ENCODE results near the gene CDH19. TPM values are rescaled to one million over a fixed set of nuclear protein-coding genes. Genes with fewer than 3 reads are reported as not detected.

CDH19 gene
- total RNA-seq, 1 experiment from 2014 or later, result not detected

DNA sequence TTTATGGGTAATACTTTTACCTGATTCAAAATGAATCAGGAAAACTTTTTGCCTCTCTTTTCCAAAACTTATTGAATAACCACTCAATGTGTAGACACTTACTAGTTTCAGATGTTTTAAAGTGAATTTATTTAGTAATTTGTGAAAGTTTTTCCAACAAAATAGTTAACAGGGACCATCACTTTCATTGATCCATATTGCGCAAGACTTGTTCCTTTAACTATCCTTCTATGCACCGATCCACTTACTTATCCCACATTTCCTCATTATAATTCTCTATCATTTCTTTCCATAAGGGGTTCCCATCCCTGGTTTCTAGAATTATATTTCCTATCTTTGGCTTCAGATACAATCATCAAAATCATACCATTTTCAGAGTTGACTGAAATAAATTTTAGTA is 48.3 kb downstream of the CDH19 start:
- H3K4me2 ChIP-seq (ENCODE audit: low read length), result no peak overlapping the region
- CTCF ChIA-PET, result no interaction called here
- no peak for DNase-seq (ENCODE audit: low read depth, low spot score)
- H2AFZ ChIP-seq (ENCODE audit: low read depth, low read length, poor library complexity, severe bottlenecking), result no peak overlapping the region
- intact Hi-C loops (cut with micrococcal nuclease), result no loop called here
- ATAC-seq, result no peak
- peaks cover 6 to 16% of the 10 kb centered on the region in 2 experiments for H3K9me3 ChIP-seq (ENCODE audit: control insufficient read depth in 1 of 2, insufficient read depth in 1 of 2, low read depth in 1 of 2, low read length in 2 of 2)
- no peaks in the 10 kb centered on the region for H4K20me1 ChIP-seq (ENCODE audit: insufficient read depth)
- no peaks in the 10 kb centered on the region for H3K27me3 ChIP-seq (ENCODE audit: insufficient read depth, low read length)
- BruUV-seq (replicated peaks), result no TSS peak
- no peaks in the 10 kb centered on the region for H3K36me3 ChIP-seq (ENCODE audit: control insufficient read depth in 1 of 2, insufficient read depth in 2 of 2, low read length in 2 of 2)
- H3K9me2 ChIP-seq (ENCODE audit: insufficient read depth), result no peaks in the 10 kb centered on the region
- no peak overlapping the region for H3K9ac ChIP-seq (ENCODE audit: low read length)
- H3K27ac ChIP-seq (ENCODE audit: low read depth, low read length), result no peak overlapping the region
- TF ChIP-seq ZNF274 (IDR thresholded peaks at IDR 0.05; ENCODE audit: low read depth, low read length) (no peak), EZH2 (IDR thresholded peaks at IDR 0.05) (no peak), FOSL1 (IDR thresholded peaks at IDR 0.05; ENCODE audit: low read depth) (no peak), SRF (IDR thresholded peaks at IDR 0.05; ENCODE audit: low read depth) (no peak), POLR2A (IDR thresholded peaks at IDR 0.05; ENCODE audit: borderline replicate concordance, extremely low read depth, insufficient read depth, insufficient read length) (no peak), ZFX (IDR thresholded peaks at IDR 0.05) (no peak), ELF1 (IDR thresholded peaks at IDR 0.05; ENCODE audit: borderline replicate concordance, low read depth) (no peak), RAD21 (IDR thresholded peaks at IDR 0.05; ENCODE audit: low read depth) (no peak), POLR2AphosphoS5 (IDR thresholded peaks at IDR 0.05; ENCODE audit: low read depth, low read length) (no peak)
- TF ChIP-seq, protein P1, sequence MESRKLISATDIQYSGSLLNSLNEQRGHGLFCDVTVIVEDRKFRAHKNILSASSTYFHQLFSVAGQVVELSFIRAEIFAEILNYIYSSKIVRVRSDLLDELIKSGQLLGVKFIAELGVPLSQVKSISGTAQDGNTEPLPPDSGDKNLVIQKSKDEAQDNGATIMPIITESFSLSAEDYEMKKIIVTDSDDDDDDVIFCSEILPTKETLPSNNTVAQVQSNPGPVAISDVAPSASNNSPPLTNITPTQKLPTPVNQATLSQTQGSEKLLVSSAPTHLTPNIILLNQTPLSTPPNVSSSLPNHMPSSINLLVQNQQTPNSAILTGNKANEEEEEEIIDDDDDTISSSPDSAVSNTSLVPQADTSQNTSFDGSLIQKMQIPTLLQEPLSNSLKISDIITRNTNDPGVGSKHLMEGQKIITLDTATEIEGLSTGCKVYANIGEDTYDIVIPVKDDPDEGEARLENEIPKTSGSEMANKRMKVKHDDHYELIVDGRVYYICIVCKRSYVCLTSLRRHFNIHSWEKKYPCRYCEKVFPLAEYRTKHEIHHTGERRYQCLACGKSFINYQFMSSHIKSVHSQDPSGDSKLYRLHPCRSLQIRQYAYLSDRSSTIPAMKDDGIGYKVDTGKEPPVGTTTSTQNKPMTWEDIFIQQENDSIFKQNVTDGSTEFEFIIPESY (IDR thresholded peaks at IDR 0.05; ENCODE audit: extremely low read depth, insufficient replicate concordance, low read length), result no peak
- TF ChIP-seq, protein P2, sequence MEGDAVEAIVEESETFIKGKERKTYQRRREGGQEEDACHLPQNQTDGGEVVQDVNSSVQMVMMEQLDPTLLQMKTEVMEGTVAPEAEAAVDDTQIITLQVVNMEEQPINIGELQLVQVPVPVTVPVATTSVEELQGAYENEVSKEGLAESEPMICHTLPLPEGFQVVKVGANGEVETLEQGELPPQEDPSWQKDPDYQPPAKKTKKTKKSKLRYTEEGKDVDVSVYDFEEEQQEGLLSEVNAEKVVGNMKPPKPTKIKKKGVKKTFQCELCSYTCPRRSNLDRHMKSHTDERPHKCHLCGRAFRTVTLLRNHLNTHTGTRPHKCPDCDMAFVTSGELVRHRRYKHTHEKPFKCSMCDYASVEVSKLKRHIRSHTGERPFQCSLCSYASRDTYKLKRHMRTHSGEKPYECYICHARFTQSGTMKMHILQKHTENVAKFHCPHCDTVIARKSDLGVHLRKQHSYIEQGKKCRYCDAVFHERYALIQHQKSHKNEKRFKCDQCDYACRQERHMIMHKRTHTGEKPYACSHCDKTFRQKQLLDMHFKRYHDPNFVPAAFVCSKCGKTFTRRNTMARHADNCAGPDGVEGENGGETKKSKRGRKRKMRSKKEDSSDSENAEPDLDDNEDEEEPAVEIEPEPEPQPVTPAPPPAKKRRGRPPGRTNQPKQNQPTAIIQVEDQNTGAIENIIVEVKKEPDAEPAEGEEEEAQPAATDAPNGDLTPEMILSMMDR (IDR thresholded peaks at IDR 0.05 in 2 of 3, conservative IDR thresholded peaks at IDR 0.05 in 1 of 3; ENCODE audit: borderline replicate concordance in 1 of 3, insufficient read depth in 1 of 3, low read depth in 2 of 3, low read length in 2 of 3), result no peak
- TF ChIP-seq, protein P3, sequence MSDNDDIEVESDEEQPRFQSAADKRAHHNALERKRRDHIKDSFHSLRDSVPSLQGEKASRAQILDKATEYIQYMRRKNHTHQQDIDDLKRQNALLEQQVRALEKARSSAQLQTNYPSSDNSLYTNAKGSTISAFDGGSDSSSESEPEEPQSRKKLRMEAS (IDR thresholded peaks at IDR 0.05), result no peak
- TF ChIP-seq, protein P4, sequence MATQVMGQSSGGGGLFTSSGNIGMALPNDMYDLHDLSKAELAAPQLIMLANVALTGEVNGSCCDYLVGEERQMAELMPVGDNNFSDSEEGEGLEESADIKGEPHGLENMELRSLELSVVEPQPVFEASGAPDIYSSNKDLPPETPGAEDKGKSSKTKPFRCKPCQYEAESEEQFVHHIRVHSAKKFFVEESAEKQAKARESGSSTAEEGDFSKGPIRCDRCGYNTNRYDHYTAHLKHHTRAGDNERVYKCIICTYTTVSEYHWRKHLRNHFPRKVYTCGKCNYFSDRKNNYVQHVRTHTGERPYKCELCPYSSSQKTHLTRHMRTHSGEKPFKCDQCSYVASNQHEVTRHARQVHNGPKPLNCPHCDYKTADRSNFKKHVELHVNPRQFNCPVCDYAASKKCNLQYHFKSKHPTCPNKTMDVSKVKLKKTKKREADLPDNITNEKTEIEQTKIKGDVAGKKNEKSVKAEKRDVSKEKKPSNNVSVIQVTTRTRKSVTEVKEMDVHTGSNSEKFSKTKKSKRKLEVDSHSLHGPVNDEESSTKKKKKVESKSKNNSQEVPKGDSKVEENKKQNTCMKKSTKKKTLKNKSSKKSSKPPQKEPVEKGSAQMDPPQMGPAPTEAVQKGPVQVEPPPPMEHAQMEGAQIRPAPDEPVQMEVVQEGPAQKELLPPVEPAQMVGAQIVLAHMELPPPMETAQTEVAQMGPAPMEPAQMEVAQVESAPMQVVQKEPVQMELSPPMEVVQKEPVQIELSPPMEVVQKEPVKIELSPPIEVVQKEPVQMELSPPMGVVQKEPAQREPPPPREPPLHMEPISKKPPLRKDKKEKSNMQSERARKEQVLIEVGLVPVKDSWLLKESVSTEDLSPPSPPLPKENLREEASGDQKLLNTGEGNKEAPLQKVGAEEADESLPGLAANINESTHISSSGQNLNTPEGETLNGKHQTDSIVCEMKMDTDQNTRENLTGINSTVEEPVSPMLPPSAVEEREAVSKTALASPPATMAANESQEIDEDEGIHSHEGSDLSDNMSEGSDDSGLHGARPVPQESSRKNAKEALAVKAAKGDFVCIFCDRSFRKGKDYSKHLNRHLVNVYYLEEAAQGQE (IDR thresholded peaks at IDR 0.05; ENCODE audit: low read depth), result no peak
- TF ChIP-seq, protein P5, sequence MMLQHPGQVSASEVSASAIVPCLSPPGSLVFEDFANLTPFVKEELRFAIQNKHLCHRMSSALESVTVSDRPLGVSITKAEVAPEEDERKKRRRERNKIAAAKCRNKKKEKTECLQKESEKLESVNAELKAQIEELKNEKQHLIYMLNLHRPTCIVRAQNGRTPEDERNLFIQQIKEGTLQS (IDR thresholded peaks at IDR 0.05), result no peak
- no peaks in the 10 kb centered on the region for H3K79me2 ChIP-seq (ENCODE audit: insufficient read depth, low read length)
- POLR2A ChIA-PET, result no interaction called here
- no peak overlapping the region for H3K4me3 ChIP-seq (replicated peaks in 1 of 2; ENCODE audit: low read depth in 1 of 2, low read length in 2 of 2)
- no peaks in the 10 kb centered on the region for H3K4me1 ChIP-seq (ENCODE audit: control insufficient read depth in 1 of 2, insufficient read depth in 2 of 2, low read length in 2 of 2)
- RAD21 ChIA-PET (ENCODE audit: low non-redundant PET in 1 of 2, low total read pairs in 2 of 2, uncharacterized antibody in 2 of 2, unreplicated experiment in 2 of 2), result no interaction called here

Data from HCT116 (cell line).